ENCODE measurements around the gene OR4Q3.
"Not testable (repeated sequence)": the region's sequence is repeated elsewhere in the genome, so short reads cannot be mapped to it uniquely, and the experiment has no call there.

The OR4Q3 gene

GRCh38 chr14:19743256-19743655, at the start of gene OR4Q3:
Gene OR4Q3 (plus strand): TSS chr14:19743571.
- no peak for ATAC-seq
- Mint-ChIP-seq H3K27me3 (peaks cover 5% of the 10 kb centered on the region), H3K4me3 (no peak within 1 kb of the TSS)

GRCh38 chr14:19729359-19729758, 14.0 kb upstream of the OR4Q3 start:
- H3K4me3 Mint-ChIP-seq = no peak overlapping the region
- ATAC-seq = no peak

More at GRCh38 chr14:19743256-19743655, at the start of gene OR4Q3:
- Mint-ChIP-seq H3K4me1 (no peaks in the 10 kb centered on the region), H3K9me3 (peaks cover 12% of the 10 kb centered on the region), H3K36me3 (ENCODE audit: low read depth) (no peaks in the 10 kb centered on the region), H3K27ac (no peak within 1 kb of the TSS)
- DNase-seq = no peak

GRCh38 chr14:19729763-19730162, 13.6 kb upstream of the OR4Q3 start:
- no peak overlapping the region for H3K4me3 Mint-ChIP-seq
- peaks cover 9% of the 10 kb centered on the region for H3K9me3 Mint-ChIP-seq
- H3K4me1 Mint-ChIP-seq = no peaks in the 10 kb centered on the region
- no peak for ATAC-seq
- DNase-seq = no peak
- no peaks in the 10 kb centered on the region for H3K36me3 Mint-ChIP-seq (ENCODE audit: low read depth)
- H3K27me3 Mint-ChIP-seq = no peaks in the 10 kb centered on the region
- H3K27ac Mint-ChIP-seq = no peak overlapping the region

More at GRCh38 chr14:19729359-19729758, 14.0 kb upstream of the OR4Q3 start:
- Mint-ChIP-seq H3K9me3 (peaks cover 9% of the 10 kb centered on the region), H3K27me3 (no peaks in the 10 kb centered on the region), H3K4me1 (no peaks in the 10 kb centered on the region), H3K36me3 (ENCODE audit: low read depth) (no peaks in the 10 kb centered on the region), H3K27ac (no peak overlapping the region)
- no peak for DNase-seq

- H3K36me3 Mint-ChIP-seq (ENCODE audit: low read depth); H3K4me1 Mint-ChIP-seq; H3K27ac Mint-ChIP-seq; ATAC-seq; H3K4me3 Mint-ChIP-seq; H3K27me3 Mint-ChIP-seq; DNase-seq: not testable (repeated sequence)
- peaks cover 14% of the 10 kb centered on the region for H3K9me3 Mint-ChIP-seq
Observed at GRCh38 chr14:19733893-19734292, 9.5 kb upstream of the OR4Q3 start.

- ATAC-seq; H3K36me3 Mint-ChIP-seq (ENCODE audit: low read depth); H3K27me3 Mint-ChIP-seq: not testable (repeated sequence)
Observed at GRCh38 chr14:19752316-19752715, 8.9 kb downstream of the OR4Q3 start.

GRCh38 chr14:19754172-19754571, 10.8 kb downstream of the OR4Q3 start:
- H3K36me3 Mint-ChIP-seq (ENCODE audit: low read depth) = no peaks in the 10 kb centered on the region

More at GRCh38 chr14:19752316-19752715, 8.9 kb downstream of the OR4Q3 start:
- not testable (repeated sequence) for H3K9me3 Mint-ChIP-seq, H3K27ac Mint-ChIP-seq, DNase-seq, H3K4me1 Mint-ChIP-seq, H3K4me3 Mint-ChIP-seq

GRCh38 chr14:19771491-19771890, 28.1 kb downstream of the OR4Q3 start:
- H3K9me3 Mint-ChIP-seq; H3K36me3 Mint-ChIP-seq (ENCODE audit: low read depth): not testable (repeated sequence)

More at GRCh38 chr14:19754172-19754571, 10.8 kb downstream of the OR4Q3 start:
- Mint-ChIP-seq H3K9me3 (no peaks in the 10 kb centered on the region), H3K27me3 (no peaks in the 10 kb centered on the region), H3K4me1 (no peaks in the 10 kb centered on the region), H3K4me3 (no peak overlapping the region), H3K27ac (no peak overlapping the region)
- DNase-seq (no peak), ATAC-seq (no peak)

GRCh38 chr14:19771895-19772430, 28.6 kb downstream of the OR4Q3 start:
- DNase-seq (no peak), ATAC-seq (no peak)
- Mint-ChIP-seq H3K9me3 (peaks cover 4% of the 10 kb centered on the region), H3K27ac (no peak overlapping the region), H3K36me3 (ENCODE audit: low read depth) (no peaks in the 10 kb centered on the region), H3K4me1 (no peaks in the 10 kb centered on the region), H3K4me3 (no peak overlapping the region), H3K27me3 (no peaks in the 10 kb centered on the region)

More at GRCh38 chr14:19771491-19771890, 28.1 kb downstream of the OR4Q3 start:
- H3K27ac Mint-ChIP-seq, H3K4me1 Mint-ChIP-seq, DNase-seq, H3K27me3 Mint-ChIP-seq, ATAC-seq, H3K4me3 Mint-ChIP-seq: not testable (repeated sequence)

GRCh38 chr14:19772454-19772853, 29.1 kb downstream of the OR4Q3 start:
- H3K4me3 Mint-ChIP-seq; H3K27me3 Mint-ChIP-seq; DNase-seq; ATAC-seq; H3K27ac Mint-ChIP-seq; H3K36me3 Mint-ChIP-seq (ENCODE audit: low read depth); H3K9me3 Mint-ChIP-seq; H3K4me1 Mint-ChIP-seq: not testable (repeated sequence)

GRCh38 chr14:19773204-19773603, 29.8 kb downstream of the OR4Q3 start, which contains the start of gene OR4M1:
Gene OR4M1 (plus strand): TSS chr14:19773504. CDS start chr14:19780323, 6,819 bp downstream.
- H3K36me3 Mint-ChIP-seq (ENCODE audit: low read depth); H3K4me3 Mint-ChIP-seq; ATAC-seq; DNase-seq; H3K27me3 Mint-ChIP-seq; H3K4me1 Mint-ChIP-seq; H3K9me3 Mint-ChIP-seq; H3K27ac Mint-ChIP-seq: not testable (repeated sequence)

- ATAC-seq (no peak), DNase-seq (no peak)
- peaks cover 4% of the 10 kb centered on the region for H3K9me3 Mint-ChIP-seq
- no peaks in the 10 kb centered on the region for H3K4me1 Mint-ChIP-seq
- no peaks in the 10 kb centered on the region for H3K27me3 Mint-ChIP-seq
- no peaks in the 10 kb centered on the region for H3K36me3 Mint-ChIP-seq (ENCODE audit: low read depth)
- H3K4me3 Mint-ChIP-seq = no peak overlapping the region
- H3K27ac Mint-ChIP-seq = no peak overlapping the region
Observed at GRCh38 chr14:19775587-19775986, 32.2 kb downstream of the OR4Q3 start.

- not testable (repeated sequence) for H3K36me3 Mint-ChIP-seq (ENCODE audit: low read depth); H3K9me3 Mint-ChIP-seq; H3K27ac Mint-ChIP-seq; H3K4me3 Mint-ChIP-seq; H3K27me3 Mint-ChIP-seq; DNase-seq; ATAC-seq; H3K4me1 Mint-ChIP-seq
Observed at GRCh38 chr14:19785848-19786247, 42.5 kb downstream of the OR4Q3 start.

GRCh38 chr14:19787318-19787717, 43.9 kb downstream of the OR4Q3 start:
- not testable (repeated sequence) for ATAC-seq

GRCh38 chr14:19788150-19788549, 44.8 kb downstream of the OR4Q3 start:
- ATAC-seq, H3K27ac Mint-ChIP-seq: not testable (repeated sequence)

More at GRCh38 chr14:19787318-19787717, 43.9 kb downstream of the OR4Q3 start:
- not testable (repeated sequence) for H3K4me1 Mint-ChIP-seq; H3K4me3 Mint-ChIP-seq; H3K9me3 Mint-ChIP-seq; H3K27ac Mint-ChIP-seq; H3K27me3 Mint-ChIP-seq; H3K36me3 Mint-ChIP-seq (ENCODE audit: low read depth); DNase-seq

GRCh38 chr14:19796520-19797108, 53.2 kb downstream of the OR4Q3 start:
- H3K27me3 Mint-ChIP-seq; H3K9me3 Mint-ChIP-seq; H3K27ac Mint-ChIP-seq; ATAC-seq; H3K4me3 Mint-ChIP-seq; H3K36me3 Mint-ChIP-seq (ENCODE audit: low read depth); DNase-seq; H3K4me1 Mint-ChIP-seq: not testable (repeated sequence)

More at GRCh38 chr14:19788150-19788549, 44.8 kb downstream of the OR4Q3 start:
- not testable (repeated sequence) for H3K9me3 Mint-ChIP-seq; DNase-seq; H3K27me3 Mint-ChIP-seq; H3K36me3 Mint-ChIP-seq (ENCODE audit: low read depth); H3K4me1 Mint-ChIP-seq; H3K4me3 Mint-ChIP-seq

Data from activated naive CD8-positive, alpha-beta T cell treated with anti-CD3 and anti-CD28 coated beads, Interleukin-2, amount 50 U/mL, for 24 hours (primary cell).